LNCAP (cell line): ENCODE data around the gene GOSR1.

Source experiments
- TF ChIP-seq, protein P1 (sequence below): fragments of 450-650 bp; IDR thresholded peaks from 2 replicates; pipeline ENCODE4 v1.5.1; 2017; ENCODE audit warnings: mild to moderate bottlenecking

GOSR1 gene

DNA sequence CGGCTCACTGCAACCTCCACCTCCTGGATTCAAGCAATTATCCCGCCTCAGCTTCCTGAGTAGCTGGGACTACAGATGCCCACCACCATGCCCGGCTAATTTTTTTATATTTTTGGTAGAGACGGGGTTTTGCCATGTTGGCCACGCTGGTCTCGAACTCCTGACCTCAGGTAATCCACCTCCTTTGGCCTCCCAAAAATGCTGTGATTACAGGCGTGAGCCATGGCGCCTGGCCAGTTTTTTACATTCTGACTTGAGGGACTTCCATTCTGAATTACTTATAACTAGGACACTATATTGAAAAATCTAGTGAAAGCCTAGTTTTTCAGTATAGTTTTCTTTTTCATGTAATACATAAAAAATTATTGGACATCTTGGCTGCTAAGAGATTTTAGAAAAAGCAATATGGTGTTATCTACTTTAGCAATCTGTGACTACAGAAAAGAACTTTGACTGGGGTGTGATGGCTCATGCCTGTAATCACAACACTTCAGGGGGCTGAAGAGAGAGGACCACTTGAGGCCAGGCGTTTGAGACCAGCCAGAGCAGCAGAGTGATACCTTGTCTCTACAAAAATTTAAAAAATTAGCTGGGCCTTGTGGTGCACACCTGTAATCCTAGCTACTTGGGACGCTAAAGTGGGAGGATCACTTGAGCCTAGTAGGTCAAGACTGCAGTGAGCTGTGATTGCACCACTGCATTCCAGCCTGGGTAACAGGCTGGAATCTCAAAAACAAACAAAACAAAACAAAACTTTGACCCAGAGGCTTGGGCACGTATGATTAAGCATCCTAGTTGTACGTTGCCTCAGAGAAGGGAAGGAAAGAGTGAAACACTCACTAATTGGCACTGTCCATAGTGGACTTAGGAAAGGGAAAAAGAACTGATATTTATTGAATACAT, 26.8 kb upstream of the GOSR1 start:
- TF ChIP-seq, protein P1, sequence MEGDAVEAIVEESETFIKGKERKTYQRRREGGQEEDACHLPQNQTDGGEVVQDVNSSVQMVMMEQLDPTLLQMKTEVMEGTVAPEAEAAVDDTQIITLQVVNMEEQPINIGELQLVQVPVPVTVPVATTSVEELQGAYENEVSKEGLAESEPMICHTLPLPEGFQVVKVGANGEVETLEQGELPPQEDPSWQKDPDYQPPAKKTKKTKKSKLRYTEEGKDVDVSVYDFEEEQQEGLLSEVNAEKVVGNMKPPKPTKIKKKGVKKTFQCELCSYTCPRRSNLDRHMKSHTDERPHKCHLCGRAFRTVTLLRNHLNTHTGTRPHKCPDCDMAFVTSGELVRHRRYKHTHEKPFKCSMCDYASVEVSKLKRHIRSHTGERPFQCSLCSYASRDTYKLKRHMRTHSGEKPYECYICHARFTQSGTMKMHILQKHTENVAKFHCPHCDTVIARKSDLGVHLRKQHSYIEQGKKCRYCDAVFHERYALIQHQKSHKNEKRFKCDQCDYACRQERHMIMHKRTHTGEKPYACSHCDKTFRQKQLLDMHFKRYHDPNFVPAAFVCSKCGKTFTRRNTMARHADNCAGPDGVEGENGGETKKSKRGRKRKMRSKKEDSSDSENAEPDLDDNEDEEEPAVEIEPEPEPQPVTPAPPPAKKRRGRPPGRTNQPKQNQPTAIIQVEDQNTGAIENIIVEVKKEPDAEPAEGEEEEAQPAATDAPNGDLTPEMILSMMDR: no peak

DNA sequence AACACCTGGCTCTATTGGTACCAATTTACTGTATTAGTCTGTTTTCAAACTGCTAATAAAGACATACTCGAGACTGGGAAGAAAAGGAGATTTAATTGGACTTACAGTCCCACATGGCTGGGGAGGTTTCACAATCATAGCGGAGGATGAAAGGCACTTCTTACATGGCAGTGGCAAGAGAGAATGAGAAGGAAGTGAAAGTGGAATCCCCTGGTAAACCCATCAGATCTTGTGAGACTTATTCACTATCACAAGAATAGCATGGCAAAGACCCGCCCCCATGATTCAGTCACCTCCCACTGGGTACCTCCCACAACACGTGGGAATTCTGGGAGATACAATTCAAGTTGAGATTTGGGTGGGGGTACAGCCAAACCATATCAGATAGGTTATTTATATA, 22.6 kb upstream of the GOSR1 start:
- TF ChIP-seq, protein P1: no peak

DNA sequence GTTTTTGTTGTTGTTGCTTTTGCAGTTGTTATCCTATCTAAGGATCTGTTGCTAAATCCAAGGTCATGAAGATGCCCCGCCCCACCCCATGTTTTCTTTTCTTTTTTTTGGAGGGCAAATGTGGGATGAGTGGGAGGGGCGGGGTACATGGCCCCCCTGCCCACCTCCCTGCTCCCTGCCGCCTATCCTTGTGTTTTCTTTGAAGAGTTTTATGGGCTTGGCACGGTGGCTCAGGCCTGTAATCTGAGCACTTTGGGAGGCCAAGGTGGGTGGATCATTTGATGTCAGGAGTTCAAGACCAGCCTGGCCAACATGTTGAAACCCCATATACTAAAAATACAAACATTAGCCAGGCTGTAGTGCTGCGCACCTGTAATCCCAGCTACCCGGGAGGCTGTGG, 18.8 kb upstream of the GOSR1 start:
- TF ChIP-seq, protein P1: no peak

DNA sequence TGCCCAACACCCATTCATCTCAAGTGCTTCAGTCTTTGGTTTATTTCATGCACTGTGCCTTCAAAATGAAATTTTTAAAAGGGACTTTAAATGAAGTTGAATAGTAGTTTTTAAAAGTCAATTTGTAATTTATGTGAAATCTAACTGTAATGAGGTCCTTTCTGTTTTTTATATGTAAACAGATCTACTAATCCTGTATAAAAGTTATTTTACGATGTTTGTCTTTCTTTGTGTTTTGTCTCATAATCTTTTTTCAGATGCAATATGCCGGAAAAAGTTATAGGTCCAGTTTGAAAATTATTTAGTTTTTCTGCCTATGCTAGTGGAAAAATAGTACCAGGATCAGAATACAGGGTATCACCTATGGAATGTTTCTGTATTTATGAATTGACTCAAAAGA, 8.7 kb upstream of the GOSR1 start:
- TF ChIP-seq, protein P1: no peak

DNA sequence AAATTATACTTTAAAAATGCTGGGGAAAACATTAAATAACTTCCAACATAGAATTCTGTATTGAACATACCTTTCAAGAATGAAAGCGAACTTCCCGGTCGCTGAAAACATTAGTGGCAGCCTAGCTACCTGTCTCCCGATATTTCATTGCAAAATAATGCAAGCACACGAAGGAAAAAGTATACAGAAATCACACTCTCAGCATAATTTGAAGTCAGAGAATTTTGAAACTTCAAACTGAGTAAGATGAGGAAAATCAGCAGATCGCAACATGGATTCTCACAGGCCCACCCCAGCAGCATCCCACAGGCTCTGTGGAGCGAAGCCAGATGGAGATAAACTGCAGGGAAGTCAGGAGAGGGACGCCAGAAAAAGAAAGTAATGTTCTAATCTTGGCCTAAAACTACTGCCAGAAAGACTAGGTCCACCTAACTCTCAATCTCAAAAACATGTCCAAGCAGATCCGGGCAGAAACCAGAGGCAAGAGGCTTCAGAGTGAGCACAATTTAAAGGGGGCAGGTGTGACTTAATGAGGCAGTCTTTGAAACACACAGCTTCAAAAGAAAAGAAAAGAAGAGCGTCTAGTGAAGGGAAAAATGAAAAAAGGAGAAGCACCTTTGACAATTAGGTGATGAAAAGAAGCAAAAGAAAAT, 4.8 kb upstream of the GOSR1 start:
- TF ChIP-seq, protein P1: no peak

DNA sequence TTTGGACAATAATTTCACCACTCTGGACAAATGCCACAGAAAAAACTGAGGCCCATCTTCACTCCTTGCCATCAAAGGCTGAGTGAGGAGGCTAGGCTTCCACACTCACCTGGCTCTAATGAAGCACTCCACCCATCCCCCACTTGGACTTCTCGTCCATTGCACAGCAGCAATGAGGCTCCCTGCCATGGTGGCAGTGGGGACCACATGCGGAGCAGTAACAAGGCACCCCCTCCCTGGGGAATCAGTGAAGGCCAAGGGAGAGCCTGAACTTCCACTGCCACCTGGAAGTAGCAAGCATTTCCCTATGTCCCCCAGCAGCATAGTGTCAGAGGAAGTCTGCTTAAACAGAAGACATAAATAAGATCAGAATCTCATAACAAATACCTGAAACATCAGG, 2.0 kb upstream of the GOSR1 start:
- TF ChIP-seq, protein P1: no peak

DNA sequence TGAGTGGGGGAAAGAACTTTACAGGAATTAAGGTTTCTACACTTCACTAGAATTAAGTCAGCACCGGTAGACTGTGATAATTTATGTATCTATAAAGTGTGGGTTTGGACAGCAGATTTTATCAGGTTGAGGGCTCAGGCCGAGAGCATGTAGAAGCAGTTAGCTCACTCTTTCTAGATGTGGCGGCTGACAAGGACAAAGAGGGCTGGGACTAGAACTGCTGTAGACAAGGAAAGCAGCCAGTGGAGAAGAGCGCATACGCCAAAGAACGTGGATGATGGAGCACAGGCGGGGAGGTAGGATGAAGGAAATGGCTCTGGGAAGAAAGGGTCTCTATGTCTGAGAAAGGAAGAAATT, 504 bp upstream of the GOSR1 start:
- TF ChIP-seq, protein P1: no peak
